HG02973 (cell line): ENCODE measurements around the gene PRDX2.
"Not testable (repeated sequence)": the region's sequence is repeated elsewhere in the genome, so short reads cannot be mapped to it uniquely, and the experiment has no call there.

ENCODE experiments used
- ATAC-seq: cut with Tn5 transposase; IDR thresholded peaks from one replicate; pipeline ENCODE4 v1.9.1; 2021; ENCODE audit warnings: moderate library complexity; ENCODE audit not compliant: unreplicated experiment

The PRDX2 gene

GRCh38 chr19:12825254-12826131 lies 23.9 kb upstream of the PRDX2 start:
- no peak for ATAC-seq

- ATAC-seq, result no peak
These were observed 20.2 kb upstream of the PRDX2 start for GRCh38 chr19:12821761-12822160.

- not testable (repeated sequence) for ATAC-seq
These were observed 16.2 kb upstream of the PRDX2 start for GRCh38 chr19:12817810-12818209.

- ATAC-seq, result not testable (repeated sequence)
These were observed 15.6 kb upstream of the PRDX2 start for GRCh38 chr19:12817188-12817587.

- ATAC-seq, result no peak
These were observed 13.5 kb upstream of the PRDX2 start for GRCh38 chr19:12815088-12815487.

GRCh38 chr19:12806242-12807081 lies 4.9 kb upstream of the PRDX2 start, which contains the start of gene RNASEH2A:
Gene RNASEH2A, plus strand, starts transcription at chr19:12806584. Its CDS starts 90 bp downstream, at chr19:12806674.
- peak; percentile 76 for ATAC-seq

- no peak for ATAC-seq
These were observed 2.5 kb upstream of the PRDX2 start for GRCh38 chr19:12804051-12804450.

- ATAC-seq, result no peak
These were observed 887 bp upstream of the PRDX2 start for GRCh38 chr19:12802267-12803106.

- no peak for ATAC-seq
These were observed 606 bp downstream of the PRDX2 start for GRCh38 chr19:12800923-12801465.

GRCh38 chr19:12800466-12800770 lies 1.2 kb downstream of the PRDX2 start:
- no peak for ATAC-seq

- ATAC-seq, result no peak
These were observed 1.7 kb downstream of the PRDX2 start for GRCh38 chr19:12799742-12800465.

GRCh38 chr19:12797607-12798006 lies 4.0 kb downstream of the PRDX2 start:
- not testable (repeated sequence) for ATAC-seq

- no peak for ATAC-seq
These were observed 4.4 kb downstream of the PRDX2 start for GRCh38 chr19:12797141-12797587.

- ATAC-seq, result no peak
These were observed 5.2 kb downstream of the PRDX2 start for GRCh38 chr19:12796146-12797071.

GRCh38 chr19:12794971-12795381 lies 6.6 kb downstream of the PRDX2 start:
- ATAC-seq, result no peak

- no peak for ATAC-seq
These were observed 7.2 kb downstream of the PRDX2 start for GRCh38 chr19:12794196-12794941.

- ATAC-seq, result peak; percentile 19
These were observed 8.1 kb downstream of the PRDX2 start for GRCh38 chr19:12793290-12794195.
